Measurements from ENCODE around the gene ADAM15.
A peak's percentile ranks its signal among the peaks of the same experiment; 100 is the strongest.

The ADAM15 gene

GRCh38 chr1:155049651-155050559 is 1.2 kb upstream of the ADAM15 start (continued):
- TF ChIP-seq, protein P1, sequence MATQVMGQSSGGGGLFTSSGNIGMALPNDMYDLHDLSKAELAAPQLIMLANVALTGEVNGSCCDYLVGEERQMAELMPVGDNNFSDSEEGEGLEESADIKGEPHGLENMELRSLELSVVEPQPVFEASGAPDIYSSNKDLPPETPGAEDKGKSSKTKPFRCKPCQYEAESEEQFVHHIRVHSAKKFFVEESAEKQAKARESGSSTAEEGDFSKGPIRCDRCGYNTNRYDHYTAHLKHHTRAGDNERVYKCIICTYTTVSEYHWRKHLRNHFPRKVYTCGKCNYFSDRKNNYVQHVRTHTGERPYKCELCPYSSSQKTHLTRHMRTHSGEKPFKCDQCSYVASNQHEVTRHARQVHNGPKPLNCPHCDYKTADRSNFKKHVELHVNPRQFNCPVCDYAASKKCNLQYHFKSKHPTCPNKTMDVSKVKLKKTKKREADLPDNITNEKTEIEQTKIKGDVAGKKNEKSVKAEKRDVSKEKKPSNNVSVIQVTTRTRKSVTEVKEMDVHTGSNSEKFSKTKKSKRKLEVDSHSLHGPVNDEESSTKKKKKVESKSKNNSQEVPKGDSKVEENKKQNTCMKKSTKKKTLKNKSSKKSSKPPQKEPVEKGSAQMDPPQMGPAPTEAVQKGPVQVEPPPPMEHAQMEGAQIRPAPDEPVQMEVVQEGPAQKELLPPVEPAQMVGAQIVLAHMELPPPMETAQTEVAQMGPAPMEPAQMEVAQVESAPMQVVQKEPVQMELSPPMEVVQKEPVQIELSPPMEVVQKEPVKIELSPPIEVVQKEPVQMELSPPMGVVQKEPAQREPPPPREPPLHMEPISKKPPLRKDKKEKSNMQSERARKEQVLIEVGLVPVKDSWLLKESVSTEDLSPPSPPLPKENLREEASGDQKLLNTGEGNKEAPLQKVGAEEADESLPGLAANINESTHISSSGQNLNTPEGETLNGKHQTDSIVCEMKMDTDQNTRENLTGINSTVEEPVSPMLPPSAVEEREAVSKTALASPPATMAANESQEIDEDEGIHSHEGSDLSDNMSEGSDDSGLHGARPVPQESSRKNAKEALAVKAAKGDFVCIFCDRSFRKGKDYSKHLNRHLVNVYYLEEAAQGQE (tag by site-specific recombination; IDR thresholded peaks at IDR 0.05) = no peak
- TF ChIP-seq KLF1 (tag by site-specific recombination; IDR thresholded peaks at IDR 0.05) (no peak), KLF17 (tag by site-specific recombination; IDR thresholded peaks at IDR 0.05) (no peak), ZNF558 (tag by site-specific recombination; IDR thresholded peaks at IDR 0.05) (0 out of 2 replicates have a peak, but pooled peaks have one; percentile 45), OVOL3 (tag by site-specific recombination; IDR thresholded peaks at IDR 0.05) (no peak), ZNF792 (tag by site-specific recombination; IDR thresholded peaks at IDR 0.05) (no peak), ZNF157 (tag by site-specific recombination; IDR thresholded peaks at IDR 0.05) (no peak), ZNF624 (tag by site-specific recombination; IDR thresholded peaks at IDR 0.05) (no peak), ZBTB48 (tag by site-specific recombination; IDR thresholded peaks at IDR 0.05) (peak; percentile 41; the same call in 1 of the 2 replicates), ZBTB21 (tag by site-specific recombination; IDR thresholded peaks at IDR 0.05) (no peak), PRDM4 (tag by site-specific recombination; IDR thresholded peaks at IDR 0.05) (0 out of 2 replicates have a peak, but pooled peaks have one; percentile 7), ZNF175 (tag by site-specific recombination; IDR thresholded peaks at IDR 0.05) (no peak), GLI2 (tag by site-specific recombination; IDR thresholded peaks at IDR 0.05; ENCODE audit: borderline replicate concordance, low read depth) (no peak)
- TF ChIP-seq, protein P2, sequence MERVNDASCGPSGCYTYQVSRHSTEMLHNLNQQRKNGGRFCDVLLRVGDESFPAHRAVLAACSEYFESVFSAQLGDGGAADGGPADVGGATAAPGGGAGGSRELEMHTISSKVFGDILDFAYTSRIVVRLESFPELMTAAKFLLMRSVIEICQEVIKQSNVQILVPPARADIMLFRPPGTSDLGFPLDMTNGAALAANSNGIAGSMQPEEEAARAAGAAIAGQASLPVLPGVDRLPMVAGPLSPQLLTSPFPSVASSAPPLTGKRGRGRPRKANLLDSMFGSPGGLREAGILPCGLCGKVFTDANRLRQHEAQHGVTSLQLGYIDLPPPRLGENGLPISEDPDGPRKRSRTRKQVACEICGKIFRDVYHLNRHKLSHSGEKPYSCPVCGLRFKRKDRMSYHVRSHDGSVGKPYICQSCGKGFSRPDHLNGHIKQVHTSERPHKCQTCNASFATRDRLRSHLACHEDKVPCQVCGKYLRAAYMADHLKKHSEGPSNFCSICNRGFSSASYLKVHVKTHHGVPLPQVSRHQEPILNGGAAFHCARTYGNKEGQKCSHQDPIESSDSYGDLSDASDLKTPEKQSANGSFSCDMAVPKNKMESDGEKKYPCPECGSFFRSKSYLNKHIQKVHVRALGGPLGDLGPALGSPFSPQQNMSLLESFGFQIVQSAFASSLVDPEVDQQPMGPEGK (tag by site-specific recombination; IDR thresholded peaks at IDR 0.05) = no peak
- TF ChIP-seq, protein P3, sequence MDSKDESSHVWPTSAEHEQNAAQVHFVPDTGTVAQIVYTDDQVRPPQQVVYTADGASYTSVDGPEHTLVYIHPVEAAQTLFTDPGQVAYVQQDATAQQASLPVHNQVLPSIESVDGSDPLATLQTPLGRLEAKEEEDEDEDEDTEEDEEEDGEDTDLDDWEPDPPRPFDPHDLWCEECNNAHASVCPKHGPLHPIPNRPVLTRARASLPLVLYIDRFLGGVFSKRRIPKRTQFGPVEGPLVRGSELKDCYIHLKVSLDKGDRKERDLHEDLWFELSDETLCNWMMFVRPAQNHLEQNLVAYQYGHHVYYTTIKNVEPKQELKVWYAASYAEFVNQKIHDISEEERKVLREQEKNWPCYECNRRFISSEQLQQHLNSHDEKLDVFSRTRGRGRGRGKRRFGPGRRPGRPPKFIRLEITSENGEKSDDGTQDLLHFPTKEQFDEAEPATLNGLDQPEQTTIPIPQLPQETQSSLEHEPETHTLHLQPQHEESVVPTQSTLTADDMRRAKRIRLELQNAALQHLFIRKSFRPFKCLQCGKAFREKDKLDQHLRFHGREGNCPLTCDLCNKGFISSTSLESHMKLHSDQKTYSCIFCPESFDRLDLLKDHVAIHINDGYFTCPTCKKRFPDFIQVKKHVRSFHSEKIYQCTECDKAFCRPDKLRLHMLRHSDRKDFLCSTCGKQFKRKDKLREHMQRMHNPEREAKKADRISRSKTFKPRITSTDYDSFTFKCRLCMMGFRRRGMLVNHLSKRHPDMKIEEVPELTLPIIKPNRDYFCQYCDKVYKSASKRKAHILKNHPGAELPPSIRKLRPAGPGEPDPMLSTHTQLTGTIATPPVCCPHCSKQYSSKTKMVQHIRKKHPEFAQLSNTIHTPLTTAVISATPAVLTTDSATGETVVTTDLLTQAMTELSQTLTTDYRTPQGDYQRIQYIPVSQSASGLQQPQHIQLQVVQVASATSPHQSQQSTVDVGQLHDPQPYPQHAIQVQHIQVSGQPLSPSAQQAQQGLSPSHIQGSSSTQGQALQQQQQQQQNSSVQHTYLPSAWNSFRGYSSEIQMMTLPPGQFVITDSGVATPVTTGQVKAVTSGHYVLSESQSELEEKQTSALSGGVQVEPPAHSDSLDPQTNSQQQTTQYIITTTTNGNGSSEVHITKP (tag by site-specific recombination; IDR thresholded peaks at IDR 0.05) = peak; percentile 56; the same call in 1 of the 2 replicates
- TF ChIP-seq, protein P4, sequence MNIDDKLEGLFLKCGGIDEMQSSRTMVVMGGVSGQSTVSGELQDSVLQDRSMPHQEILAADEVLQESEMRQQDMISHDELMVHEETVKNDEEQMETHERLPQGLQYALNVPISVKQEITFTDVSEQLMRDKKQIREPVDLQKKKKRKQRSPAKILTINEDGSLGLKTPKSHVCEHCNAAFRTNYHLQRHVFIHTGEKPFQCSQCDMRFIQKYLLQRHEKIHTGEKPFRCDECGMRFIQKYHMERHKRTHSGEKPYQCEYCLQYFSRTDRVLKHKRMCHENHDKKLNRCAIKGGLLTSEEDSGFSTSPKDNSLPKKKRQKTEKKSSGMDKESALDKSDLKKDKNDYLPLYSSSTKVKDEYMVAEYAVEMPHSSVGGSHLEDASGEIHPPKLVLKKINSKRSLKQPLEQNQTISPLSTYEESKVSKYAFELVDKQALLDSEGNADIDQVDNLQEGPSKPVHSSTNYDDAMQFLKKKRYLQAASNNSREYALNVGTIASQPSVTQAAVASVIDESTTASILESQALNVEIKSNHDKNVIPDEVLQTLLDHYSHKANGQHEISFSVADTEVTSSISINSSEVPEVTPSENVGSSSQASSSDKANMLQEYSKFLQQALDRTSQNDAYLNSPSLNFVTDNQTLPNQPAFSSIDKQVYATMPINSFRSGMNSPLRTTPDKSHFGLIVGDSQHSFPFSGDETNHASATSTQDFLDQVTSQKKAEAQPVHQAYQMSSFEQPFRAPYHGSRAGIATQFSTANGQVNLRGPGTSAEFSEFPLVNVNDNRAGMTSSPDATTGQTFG (tag by site-specific recombination; IDR thresholded peaks at IDR 0.05; ENCODE audit: borderline replicate concordance) = no peak
- TF ChIP-seq, protein P5, sequence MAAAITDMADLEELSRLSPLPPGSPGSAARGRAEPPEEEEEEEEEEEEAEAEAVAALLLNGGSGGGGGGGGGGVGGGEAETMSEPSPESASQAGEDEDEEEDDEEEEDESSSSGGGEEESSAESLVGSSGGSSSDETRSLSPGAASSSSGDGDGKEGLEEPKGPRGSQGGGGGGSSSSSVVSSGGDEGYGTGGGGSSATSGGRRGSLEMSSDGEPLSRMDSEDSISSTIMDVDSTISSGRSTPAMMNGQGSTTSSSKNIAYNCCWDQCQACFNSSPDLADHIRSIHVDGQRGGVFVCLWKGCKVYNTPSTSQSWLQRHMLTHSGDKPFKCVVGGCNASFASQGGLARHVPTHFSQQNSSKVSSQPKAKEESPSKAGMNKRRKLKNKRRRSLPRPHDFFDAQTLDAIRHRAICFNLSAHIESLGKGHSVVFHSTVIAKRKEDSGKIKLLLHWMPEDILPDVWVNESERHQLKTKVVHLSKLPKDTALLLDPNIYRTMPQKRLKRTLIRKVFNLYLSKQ (tag by site-specific recombination; IDR thresholded peaks at IDR 0.05; ENCODE audit: borderline replicate concordance) = no peak
- TF ChIP-seq, protein P6, sequence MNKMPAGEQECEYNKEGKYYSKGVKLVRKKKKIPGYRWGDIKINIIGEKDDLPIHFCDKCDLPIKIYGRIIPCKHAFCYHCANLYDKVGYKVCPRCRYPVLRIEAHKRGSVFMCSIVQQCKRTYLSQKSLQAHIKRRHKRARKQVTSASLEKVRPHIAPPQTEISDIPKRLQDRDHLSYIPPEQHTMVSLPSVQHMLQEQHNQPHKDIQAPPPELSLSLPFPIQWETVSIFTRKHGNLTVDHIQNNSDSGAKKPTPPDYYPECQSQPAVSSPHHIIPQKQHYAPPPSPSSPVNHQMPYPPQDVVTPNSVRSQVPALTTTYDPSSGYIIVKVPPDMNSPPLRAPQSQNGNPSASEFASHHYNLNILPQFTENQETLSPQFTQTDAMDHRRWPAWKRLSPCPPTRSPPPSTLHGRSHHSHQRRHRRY (tag by site-specific recombination; IDR thresholded peaks at IDR 0.05) = no peak

All from HEK293 (cell line).